ENCODE results near the gene PTPRZ1. TPM values are rescaled to one million over a fixed set of nuclear protein-coding genes. Genes with fewer than 3 reads are reported as not detected.

PTPRZ1 gene
- total RNA-seq, 1 experiment from 2014 or later = 74.2 TPM

GRCh38 chr7:121961089-121961867, 88.3 kb downstream of the PTPRZ1 start:
- H4K8ac ChIP-seq (replicated peaks; ENCODE audit: insufficient read length, low read depth, low read length) = no peak overlapping the region
- peak; percentile 34 for DNase-seq
- no CpG with 5 or more reads among the region's 5 CpGs for WGBS (ENCODE audit: extremely low coverage, insufficient read length, low lambda C conversion rate)
- Mint-ChIP-seq H3K27me3 (ENCODE audit: low read depth) (no peaks in the 10 kb centered on the region), H3K36me3 (ENCODE audit: insufficient read depth in 1 of 3, low read depth in 3 of 3) (peaks cover 5 to 23% (median 18%) of the 10 kb centered on the region in 3 experiments; a peak in 6 of 7 replicates), H3K4me3 (peak overlapping the region in 1 of 2 experiments; percentile 25; a peak in 2 of 5 replicates), H3K27ac (peak overlapping the region; percentile 16 to 93 (median 82)), H3K9me3 (no peaks in the 10 kb centered on the region), H3K4me1 (peaks cover 45 to 54% of the 10 kb centered on the region in 2 experiments)
- no peak overlapping the region for H2AK5ac ChIP-seq (ENCODE audit: insufficient read length, low read length)
- H3K56ac ChIP-seq (ENCODE audit: insufficient read length, low read depth, low read length) = no peak overlapping the region
- peaks cover 16% of the 10 kb centered on the region; the same call in 1 of the 2 replicates for H3K79me2 ChIP-seq (ENCODE audit: insufficient read depth, low read length)
- no peak overlapping the region for H3K18ac ChIP-seq (ENCODE audit: insufficient read length, low read depth, low read length)
- no peak overlapping the region for H3K9ac ChIP-seq (ENCODE audit: extremely low read depth, insufficient read length, low read length)
- TF ChIP-seq, protein P1, sequence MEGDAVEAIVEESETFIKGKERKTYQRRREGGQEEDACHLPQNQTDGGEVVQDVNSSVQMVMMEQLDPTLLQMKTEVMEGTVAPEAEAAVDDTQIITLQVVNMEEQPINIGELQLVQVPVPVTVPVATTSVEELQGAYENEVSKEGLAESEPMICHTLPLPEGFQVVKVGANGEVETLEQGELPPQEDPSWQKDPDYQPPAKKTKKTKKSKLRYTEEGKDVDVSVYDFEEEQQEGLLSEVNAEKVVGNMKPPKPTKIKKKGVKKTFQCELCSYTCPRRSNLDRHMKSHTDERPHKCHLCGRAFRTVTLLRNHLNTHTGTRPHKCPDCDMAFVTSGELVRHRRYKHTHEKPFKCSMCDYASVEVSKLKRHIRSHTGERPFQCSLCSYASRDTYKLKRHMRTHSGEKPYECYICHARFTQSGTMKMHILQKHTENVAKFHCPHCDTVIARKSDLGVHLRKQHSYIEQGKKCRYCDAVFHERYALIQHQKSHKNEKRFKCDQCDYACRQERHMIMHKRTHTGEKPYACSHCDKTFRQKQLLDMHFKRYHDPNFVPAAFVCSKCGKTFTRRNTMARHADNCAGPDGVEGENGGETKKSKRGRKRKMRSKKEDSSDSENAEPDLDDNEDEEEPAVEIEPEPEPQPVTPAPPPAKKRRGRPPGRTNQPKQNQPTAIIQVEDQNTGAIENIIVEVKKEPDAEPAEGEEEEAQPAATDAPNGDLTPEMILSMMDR (conservative IDR thresholded peaks at IDR 0.05) = no peak
- H3K27ac ChIP-seq (ENCODE audit: insufficient read length, low read depth, low read length) = peak overlapping the region; percentile 11
- H3K23ac ChIP-seq (ENCODE audit: insufficient read length, low read depth, low read length) = no peak overlapping the region
- no peak overlapping the region for H2BK15ac ChIP-seq (ENCODE audit: low read depth, low read length)
- peaks cover 22% of the 10 kb centered on the region for H3K4me1 ChIP-seq (ENCODE audit: insufficient read depth, low read length)
- no peaks in the 10 kb centered on the region for H3K79me1 ChIP-seq (ENCODE audit: insufficient read depth, low read depth, low read length, poor library complexity, severe bottlenecking)
- H4K20me1 ChIP-seq (ENCODE audit: control insufficient read depth, insufficient read depth, insufficient read length) = no peaks in the 10 kb centered on the region
- no peak overlapping the region for H3K4me2 ChIP-seq (ENCODE audit: insufficient read depth, insufficient read length, low read length)
- H2BK120ac ChIP-seq (ENCODE audit: low read depth, low read length, poor library complexity, severe bottlenecking) = no peak overlapping the region
- no peak overlapping the region for H3K14ac ChIP-seq (ENCODE audit: insufficient read depth, low read length)
- no peak overlapping the region for H3T11ph ChIP-seq (ENCODE audit: low read length)
- no peak overlapping the region for H4K5ac ChIP-seq (ENCODE audit: insufficient read length, low read depth, low read length)
- H2BK5ac ChIP-seq (ENCODE audit: insufficient read length, low read length) = no peak overlapping the region
- no peaks in the 10 kb centered on the region for H3K27me3 ChIP-seq (ENCODE audit: insufficient read depth, low read length)
- H3K4ac ChIP-seq (ENCODE audit: low read depth, low read length) = no peak overlapping the region
- H3K9me3 ChIP-seq (ENCODE audit: control insufficient read depth, low read depth, low read length) = no peaks in the 10 kb centered on the region
- H2BK12ac ChIP-seq (ENCODE audit: insufficient read length, low read depth, low read length) = no peak overlapping the region
- no peaks in the 10 kb centered on the region for H3K23me2 ChIP-seq (ENCODE audit: insufficient read length, low read depth, low read length, poor library complexity, severe bottlenecking)
- H4K91ac ChIP-seq (ENCODE audit: insufficient read length, low read depth, low read length) = no peak overlapping the region
- no peak overlapping the region for H2AFZ ChIP-seq (ENCODE audit: low read length)
- no peak overlapping the region for H2BK20ac ChIP-seq (ENCODE audit: low read depth, low read length, poor library complexity, severe bottlenecking)
